ENCODE results near the gene TMEM184A. TPM values are rescaled to one million over a fixed set of nuclear protein-coding genes. Genes with fewer than 3 reads are reported as not detected.

Gene TMEM184A
- total and polyA plus RNA-seq, 2 of the 13 experiments (the other 11 are each of a cell fraction or from before 2014, with no cell fraction given), result 9.5 to 20.4 TPM

DNA sequence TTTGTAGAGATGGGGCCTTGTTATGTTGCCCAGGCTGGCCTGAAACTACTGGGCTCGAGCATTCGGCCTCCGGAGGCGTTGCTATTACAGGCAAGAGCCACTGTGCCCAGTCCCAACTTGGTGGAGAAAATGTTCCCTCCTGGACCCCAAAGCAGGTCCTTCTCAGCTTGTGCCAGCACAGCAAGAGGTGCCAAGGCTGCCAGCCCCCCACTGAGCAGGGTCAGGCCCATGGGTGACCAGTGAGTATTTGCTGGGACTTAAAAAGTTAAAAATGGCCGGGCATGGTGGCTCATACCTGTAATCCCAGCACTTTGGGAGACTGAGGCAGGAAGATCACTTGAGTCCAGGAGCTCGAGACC is 20.9 kb downstream of the TMEM184A start:
- H3K4me3 ChIP-seq (replicated peaks in 1 of 3; ENCODE audit: insufficient read depth in 1 of 3, low read depth in 2 of 3, low read length in 3 of 3), result no peak overlapping the region
- WGBS (ENCODE audit: low lambda C conversion rate), result 58% methylated on average over 5 of the region's 6 CpGs
- CTCF ChIA-PET (ENCODE audit: low intra/inter-chr PET ratio, low total read pairs), result no interaction called here
- no TSS peak for BruUV-seq (replicated peaks)
- FAIRE-seq, result no peak
- peaks cover 63% of the 10 kb centered on the region for H3K4me1 ChIP-seq (ENCODE audit: insufficient read depth, low read length)
- no peaks in the 10 kb centered on the region; a peak in 1 of 5 replicates for H3K27me3 ChIP-seq (ENCODE audit: control insufficient read depth in 1 of 2, insufficient read depth in 2 of 2, low read length in 2 of 2)
- no peak overlapping the region for H3K9ac ChIP-seq (ENCODE audit: insufficient read depth, low read depth, low read length)
- H3K27ac ChIP-seq (ENCODE audit: extremely low read length, insufficient read depth, low read length), result no peak overlapping the region
- in situ Hi-C loops (cut with HindIII; ENCODE audit: extremely low pct_ligation_motif_present, low pct_unique_long_range_greater_than_20kb), result no loop called here
- no peak overlapping the region for H3K4me2 ChIP-seq (ENCODE audit: low read depth, low read length)
- TF ChIP-seq ZNF780A (CRISPR knock-in tag; IDR thresholded peaks at IDR 0.05) (no peak), MLXIP (CRISPR knock-in tag; IDR thresholded peaks at IDR 0.05; ENCODE audit: borderline replicate concordance) (no peak), REST (IDR thresholded peaks at IDR 0.05; ENCODE audit: borderline replicate concordance in 1 of 2, low read depth in 1 of 2, low read length in 2 of 2) (no peak), SRSF4 (IDR thresholded peaks at IDR 0.05; ENCODE audit: low read depth, low read length, poor library complexity, severe bottlenecking) (no peak), ZNF557 (CRISPR knock-in tag; IDR thresholded peaks at IDR 0.05) (no peak)
- peaks cover 8 to 15% of the 10 kb centered on the region in 2 experiments; a peak in 3 of 5 replicates for H3K36me3 ChIP-seq (replicated peaks in 1 of 2; ENCODE audit: control insufficient read depth in 1 of 2, insufficient read depth in 2 of 2, low read length in 2 of 2)
- DNase-seq (ENCODE audit: low spot score), result no peak
- peaks cover 62% of the 10 kb centered on the region for H3K79me2 ChIP-seq (ENCODE audit: insufficient read depth, low read length)
- H2AFZ ChIP-seq (ENCODE audit: low read length), result no peak overlapping the region
- POLR2A ChIA-PET, result interaction anchor here (7.0 kb wide), 1 partner anchor 22 kb away, joined by 108 read pairs; the partner anchor contains the start of gene TMEM184A
- H3K9me3 ChIP-seq (ENCODE audit: low read length), result no peaks in the 10 kb centered on the region
- H4K20me1 ChIP-seq (ENCODE audit: insufficient read depth, low read length), result peaks cover 15% of the 10 kb centered on the region; the same call in 1 of the 2 replicates
- ATAC-seq, result no peak
- intact Hi-C loops (cut with micrococcal nuclease; ENCODE audit: unreplicated experiment), result no loop called here

Data from HepG2 (cell line).